Measurements from ENCODE around the gene ISG20L2.

DNA sequence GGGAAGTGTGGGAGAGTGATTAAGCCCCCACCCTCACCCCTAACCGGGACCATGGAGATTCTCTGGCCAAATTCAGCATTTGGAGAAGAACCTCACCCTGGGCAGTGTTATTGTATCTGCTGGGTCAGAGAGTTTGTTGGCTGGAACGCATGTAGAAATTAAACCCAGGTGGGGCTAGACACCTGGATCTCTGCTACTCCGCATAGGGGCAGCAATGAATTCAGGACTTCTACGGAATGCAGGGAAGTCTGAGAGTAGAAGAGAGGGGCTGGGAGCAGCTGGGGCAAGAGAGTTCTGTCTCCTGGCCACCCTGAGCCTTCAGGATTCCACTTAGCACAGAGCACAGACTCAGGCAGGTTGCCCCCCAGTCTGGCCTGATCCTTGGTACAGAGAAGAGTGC is 19.5 kb downstream of the ISG20L2 start:
- TF ChIP-seq POLR2A (IDR thresholded peaks at IDR 0.05; ENCODE audit: low read depth, low read length) (no peak), POLR2AphosphoS5 (IDR thresholded peaks at IDR 0.05; ENCODE audit: insufficient read depth, low read depth, low read length) (no peak), GATA2 (IDR thresholded peaks at IDR 0.05; ENCODE audit: insufficient read depth, insufficient read length, low read depth, low read length) (no peak), EZH2 (IDR thresholded peaks at IDR 0.05; ENCODE audit: borderline replicate concordance, low read depth, low read length, severe bottlenecking) (no peak), FOS (IDR thresholded peaks at IDR 0.05; ENCODE audit: borderline replicate concordance, insufficient read depth, low read length) (no peak)
- TF ChIP-seq, protein P1, sequence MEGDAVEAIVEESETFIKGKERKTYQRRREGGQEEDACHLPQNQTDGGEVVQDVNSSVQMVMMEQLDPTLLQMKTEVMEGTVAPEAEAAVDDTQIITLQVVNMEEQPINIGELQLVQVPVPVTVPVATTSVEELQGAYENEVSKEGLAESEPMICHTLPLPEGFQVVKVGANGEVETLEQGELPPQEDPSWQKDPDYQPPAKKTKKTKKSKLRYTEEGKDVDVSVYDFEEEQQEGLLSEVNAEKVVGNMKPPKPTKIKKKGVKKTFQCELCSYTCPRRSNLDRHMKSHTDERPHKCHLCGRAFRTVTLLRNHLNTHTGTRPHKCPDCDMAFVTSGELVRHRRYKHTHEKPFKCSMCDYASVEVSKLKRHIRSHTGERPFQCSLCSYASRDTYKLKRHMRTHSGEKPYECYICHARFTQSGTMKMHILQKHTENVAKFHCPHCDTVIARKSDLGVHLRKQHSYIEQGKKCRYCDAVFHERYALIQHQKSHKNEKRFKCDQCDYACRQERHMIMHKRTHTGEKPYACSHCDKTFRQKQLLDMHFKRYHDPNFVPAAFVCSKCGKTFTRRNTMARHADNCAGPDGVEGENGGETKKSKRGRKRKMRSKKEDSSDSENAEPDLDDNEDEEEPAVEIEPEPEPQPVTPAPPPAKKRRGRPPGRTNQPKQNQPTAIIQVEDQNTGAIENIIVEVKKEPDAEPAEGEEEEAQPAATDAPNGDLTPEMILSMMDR (IDR thresholded peaks at IDR 0.05; ENCODE audit: extremely low read depth in 1 of 2, insufficient read depth in 1 of 2, low read depth in 1 of 2, low read length in 2 of 2) = no peak

Measured in endothelial cell of umbilical vein (primary cell).